GM12864 (cell line): Measurements from ENCODE around the gene BBS1.

Source experiments
- DNase-seq: peaks from one replicate; pipeline ENCODE4 v3.0.0-alpha.2; 2011; ENCODE audit warnings: low read depth
- H3K4me3 ChIP-seq: 2 replicates; pipeline ENCODE4 v1.5.1; 2011; ENCODE audit warnings: mild to moderate bottlenecking, low read depth, low read length, control low read depth
- TF ChIP-seq, protein P1 (sequence below): IDR thresholded peaks from 2 replicates; pipeline ENCODE4 v1.5.1; 2011; ENCODE audit warnings: low read depth, mild to moderate bottlenecking, moderate library complexity, low read length, control low read depth, inconsistent platforms; ENCODE audit errors: missing control alignments

Gene BBS1

DNA sequence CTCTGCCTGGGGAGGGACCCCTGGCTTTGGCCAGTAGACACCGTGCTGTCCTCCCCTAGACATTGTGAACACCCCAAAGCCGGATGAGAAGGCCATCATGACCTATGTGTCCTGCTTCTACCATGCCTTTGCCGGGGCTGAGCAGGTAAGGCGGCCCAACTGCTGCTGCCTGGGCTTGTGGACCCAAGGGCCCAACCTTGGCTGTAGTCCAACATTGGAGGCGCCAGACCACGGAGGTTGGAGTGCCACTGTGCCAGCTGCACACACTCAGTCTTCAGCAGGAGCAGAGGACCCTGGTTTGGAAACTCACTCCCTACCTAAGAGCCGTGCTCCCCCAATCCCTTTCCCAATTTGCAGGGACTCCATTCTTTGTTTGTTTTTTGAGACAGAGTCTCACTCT, 45.7 kb downstream of the BBS1 start:
- TF ChIP-seq, protein P1, sequence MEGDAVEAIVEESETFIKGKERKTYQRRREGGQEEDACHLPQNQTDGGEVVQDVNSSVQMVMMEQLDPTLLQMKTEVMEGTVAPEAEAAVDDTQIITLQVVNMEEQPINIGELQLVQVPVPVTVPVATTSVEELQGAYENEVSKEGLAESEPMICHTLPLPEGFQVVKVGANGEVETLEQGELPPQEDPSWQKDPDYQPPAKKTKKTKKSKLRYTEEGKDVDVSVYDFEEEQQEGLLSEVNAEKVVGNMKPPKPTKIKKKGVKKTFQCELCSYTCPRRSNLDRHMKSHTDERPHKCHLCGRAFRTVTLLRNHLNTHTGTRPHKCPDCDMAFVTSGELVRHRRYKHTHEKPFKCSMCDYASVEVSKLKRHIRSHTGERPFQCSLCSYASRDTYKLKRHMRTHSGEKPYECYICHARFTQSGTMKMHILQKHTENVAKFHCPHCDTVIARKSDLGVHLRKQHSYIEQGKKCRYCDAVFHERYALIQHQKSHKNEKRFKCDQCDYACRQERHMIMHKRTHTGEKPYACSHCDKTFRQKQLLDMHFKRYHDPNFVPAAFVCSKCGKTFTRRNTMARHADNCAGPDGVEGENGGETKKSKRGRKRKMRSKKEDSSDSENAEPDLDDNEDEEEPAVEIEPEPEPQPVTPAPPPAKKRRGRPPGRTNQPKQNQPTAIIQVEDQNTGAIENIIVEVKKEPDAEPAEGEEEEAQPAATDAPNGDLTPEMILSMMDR = no peak
- DNase-seq = no peak
- no peak overlapping the region for H3K4me3 ChIP-seq

DNA sequence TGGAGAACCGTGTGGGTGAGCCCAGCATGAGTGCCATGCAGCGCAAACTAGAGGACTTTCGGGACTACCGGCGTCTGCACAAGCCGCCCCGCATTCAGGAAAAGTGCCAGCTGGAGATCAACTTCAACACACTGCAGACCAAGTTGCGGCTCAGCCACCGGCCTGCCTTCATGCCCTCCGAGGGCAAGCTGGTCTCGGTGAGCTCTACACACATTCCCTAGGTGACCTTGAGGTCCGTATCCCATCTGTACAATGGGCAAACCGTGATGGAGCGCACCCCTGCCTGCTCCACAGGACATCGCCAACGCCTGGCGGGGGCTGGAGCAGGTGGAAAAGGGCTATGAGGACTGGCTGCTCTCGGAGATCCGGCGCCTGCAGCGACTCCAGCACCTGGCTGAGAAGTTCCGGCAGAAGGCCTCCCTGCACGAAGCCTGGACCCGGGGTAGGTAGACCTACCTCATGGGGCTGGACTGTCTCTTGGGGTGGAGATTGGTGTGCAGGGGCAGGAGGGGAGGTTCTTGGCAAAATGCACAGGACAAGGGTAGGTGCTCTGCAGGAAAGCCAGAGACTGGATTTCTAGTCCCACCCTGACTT, 47.4 kb downstream of the BBS1 start:
- TF ChIP-seq, protein P1 = no peak
- DNase-seq = no peak

DNA sequence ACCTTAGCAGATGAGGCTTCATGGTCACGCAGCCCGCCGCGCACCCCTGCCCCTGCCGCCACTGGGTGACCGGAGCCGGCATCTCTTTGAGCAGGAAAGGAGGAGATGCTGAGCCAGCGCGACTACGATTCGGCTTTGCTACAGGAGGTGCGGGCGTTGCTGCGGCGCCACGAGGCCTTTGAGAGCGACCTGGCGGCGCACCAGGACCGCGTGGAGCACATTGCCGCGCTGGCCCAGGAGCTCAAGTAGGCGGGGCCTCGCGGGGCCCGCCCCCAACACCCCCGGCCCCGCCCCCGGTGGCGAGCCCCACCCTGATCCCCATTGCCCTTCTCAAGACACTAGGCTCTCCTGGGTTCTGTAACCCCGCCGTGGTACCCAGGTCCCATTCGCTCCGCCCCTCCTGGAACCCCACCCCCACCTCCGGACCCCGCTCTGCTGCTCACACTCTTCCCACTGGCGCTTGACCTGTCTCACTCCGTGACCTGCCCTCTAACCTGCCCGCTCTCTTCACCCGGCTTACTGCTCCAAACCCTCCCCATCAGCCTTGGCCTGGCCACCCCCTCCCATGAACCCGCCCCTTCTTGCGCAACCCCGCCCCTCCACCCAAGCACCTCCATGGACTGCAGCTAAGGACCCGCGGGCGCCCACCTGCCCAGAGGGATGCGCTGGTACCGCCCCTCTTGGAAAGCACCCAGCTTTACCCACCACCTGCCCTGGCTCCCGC, 48.9 kb downstream of the BBS1 start:
- DNase-seq = no peak
- H3K4me3 ChIP-seq = no peak overlapping the region
- TF ChIP-seq, protein P1 = no peak

More for the DNA sequence above, 47.4 kb downstream of the BBS1 start:
- H3K4me3 ChIP-seq = no peak overlapping the region

DNA sequence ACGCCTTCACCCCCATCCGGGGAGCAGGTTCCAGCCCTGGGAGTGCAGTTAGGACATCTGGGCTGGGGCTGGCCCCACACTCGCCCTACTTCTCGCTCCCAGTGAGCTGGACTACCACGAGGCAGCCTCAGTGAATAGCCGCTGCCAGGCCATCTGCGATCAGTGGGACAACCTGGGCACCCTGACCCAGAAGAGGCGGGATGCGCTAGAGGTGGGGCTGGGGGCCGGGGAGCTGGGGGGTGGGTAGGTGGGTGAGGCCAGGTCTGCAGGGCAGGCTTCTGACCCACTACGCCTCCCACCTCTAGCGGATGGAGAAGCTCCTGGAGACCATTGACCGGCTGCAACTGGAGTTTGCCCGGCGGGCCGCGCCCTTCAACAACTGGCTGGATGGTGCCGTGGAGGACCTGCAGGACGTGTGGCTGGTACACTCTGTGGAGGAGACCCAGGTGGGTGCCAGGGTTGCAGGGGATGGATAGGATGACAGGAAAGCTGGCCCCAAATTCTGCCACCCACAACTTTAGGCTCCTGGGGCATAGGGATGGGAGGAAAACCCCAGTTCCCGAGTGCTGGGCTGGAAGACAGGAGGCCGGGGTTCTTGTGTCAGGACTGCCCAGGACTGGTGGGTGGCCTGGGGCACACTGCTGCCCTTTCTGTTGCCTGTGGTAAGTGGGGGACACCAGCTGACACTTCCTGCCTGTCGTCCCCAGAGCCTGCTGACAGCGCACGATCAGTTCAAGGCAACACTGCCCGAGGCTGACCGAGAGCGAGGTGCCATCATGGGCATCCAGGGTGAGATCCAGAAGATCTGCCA, 49.6 kb downstream of the BBS1 start:
- no peak for DNase-seq
- TF ChIP-seq, protein P1 = no peak
- no peak overlapping the region for H3K4me3 ChIP-seq

DNA sequence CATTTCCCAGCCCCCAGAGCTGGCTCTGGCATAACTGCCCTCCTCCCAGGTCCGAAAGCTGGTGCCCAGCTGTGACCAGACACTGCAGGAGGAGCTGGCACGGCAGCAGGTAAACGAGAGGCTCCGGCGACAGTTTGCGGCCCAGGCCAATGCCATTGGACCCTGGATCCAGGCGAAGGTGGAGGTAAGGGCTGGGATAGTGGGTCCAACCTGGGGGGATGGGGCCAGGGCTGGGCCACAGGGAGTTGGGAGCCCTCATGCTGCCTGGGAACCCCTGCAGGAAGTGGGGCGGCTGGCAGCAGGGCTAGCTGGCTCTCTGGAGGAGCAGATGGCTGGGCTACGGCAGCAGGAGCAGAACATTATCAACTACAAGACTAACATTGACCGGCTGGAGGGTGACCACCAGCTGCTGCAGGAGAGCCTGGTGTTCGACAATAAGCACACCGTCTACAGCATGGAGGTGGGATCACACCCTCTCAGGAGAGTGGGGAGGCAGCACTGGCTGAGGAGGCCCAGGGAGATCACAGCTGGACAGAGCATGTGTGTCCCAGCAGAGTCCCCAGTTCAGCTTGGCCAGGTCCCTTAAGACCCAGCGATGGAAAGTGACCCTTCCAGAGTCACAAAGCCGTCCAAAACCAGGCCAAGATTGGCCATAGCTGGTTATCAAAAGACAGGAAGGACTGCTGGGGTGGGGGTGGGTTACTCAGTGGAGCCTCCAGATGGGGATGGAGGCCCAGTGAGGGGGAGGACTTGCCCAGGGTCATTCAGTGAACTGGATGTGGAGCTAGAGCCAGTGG, 50.9 kb downstream of the BBS1 start:
- TF ChIP-seq, protein P1 = no peak
- no peak overlapping the region for H3K4me3 ChIP-seq
- DNase-seq = no peak

DNA sequence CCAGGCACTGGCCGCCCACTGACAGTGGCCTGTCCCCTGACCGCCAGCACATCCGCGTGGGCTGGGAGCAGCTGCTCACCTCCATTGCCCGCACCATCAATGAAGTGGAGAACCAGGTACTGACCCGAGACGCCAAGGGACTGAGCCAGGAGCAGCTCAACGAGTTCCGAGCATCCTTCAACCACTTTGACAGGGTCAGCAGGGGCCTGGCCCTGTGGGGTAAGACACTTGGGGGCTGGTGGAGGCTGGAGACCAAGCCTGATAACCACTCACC, 51.5 kb downstream of the BBS1 start:
- TF ChIP-seq, protein P1 = no peak
- no peak for DNase-seq
- no peak overlapping the region for H3K4me3 ChIP-seq
